ENCODE data around the gene OAS3. TPM values are rescaled to one million over a fixed set of nuclear protein-coding genes. Genes with fewer than 3 reads are reported as not detected.

The OAS3 gene
- total RNA-seq, 1 experiment from 2014 or later, result 29.5 TPM

DNA sequence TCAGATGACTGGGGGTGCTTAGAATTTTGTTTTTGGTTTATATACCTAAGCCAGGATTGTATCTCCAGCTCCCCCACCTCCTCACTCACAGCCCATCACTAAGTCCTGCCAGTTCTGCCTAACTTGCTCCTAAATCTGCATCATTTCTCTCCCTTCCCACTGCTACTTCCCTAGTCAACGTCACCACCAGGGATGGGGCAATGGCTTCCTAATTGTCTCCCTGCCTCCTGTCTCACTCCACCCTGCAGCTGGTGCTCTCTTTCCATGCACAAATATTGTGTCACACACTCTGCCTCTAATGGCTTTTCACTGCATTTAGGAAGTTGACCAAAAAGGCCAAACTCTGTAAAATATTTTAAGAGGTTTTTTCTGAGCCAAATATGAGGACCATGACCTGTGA lies 51.5 kb downstream of the OAS3 start:
- H4K20me1 ChIP-seq (ENCODE audit: insufficient read depth), result no peaks in the 10 kb centered on the region
- TF ChIP-seq, protein P1, sequence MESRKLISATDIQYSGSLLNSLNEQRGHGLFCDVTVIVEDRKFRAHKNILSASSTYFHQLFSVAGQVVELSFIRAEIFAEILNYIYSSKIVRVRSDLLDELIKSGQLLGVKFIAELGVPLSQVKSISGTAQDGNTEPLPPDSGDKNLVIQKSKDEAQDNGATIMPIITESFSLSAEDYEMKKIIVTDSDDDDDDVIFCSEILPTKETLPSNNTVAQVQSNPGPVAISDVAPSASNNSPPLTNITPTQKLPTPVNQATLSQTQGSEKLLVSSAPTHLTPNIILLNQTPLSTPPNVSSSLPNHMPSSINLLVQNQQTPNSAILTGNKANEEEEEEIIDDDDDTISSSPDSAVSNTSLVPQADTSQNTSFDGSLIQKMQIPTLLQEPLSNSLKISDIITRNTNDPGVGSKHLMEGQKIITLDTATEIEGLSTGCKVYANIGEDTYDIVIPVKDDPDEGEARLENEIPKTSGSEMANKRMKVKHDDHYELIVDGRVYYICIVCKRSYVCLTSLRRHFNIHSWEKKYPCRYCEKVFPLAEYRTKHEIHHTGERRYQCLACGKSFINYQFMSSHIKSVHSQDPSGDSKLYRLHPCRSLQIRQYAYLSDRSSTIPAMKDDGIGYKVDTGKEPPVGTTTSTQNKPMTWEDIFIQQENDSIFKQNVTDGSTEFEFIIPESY (IDR thresholded peaks at IDR 0.05; ENCODE audit: extremely low read depth, insufficient replicate concordance, low read length), result no peak
- TF ChIP-seq FOSL1 (IDR thresholded peaks at IDR 0.05; ENCODE audit: low read depth) (no peak), ATF3 (IDR thresholded peaks at IDR 0.05) (no peak)
- peaks cover 1 to 5% of the 10 kb centered on the region in 2 experiments; a peak in 2 of 4 replicates for H3K9me3 ChIP-seq (ENCODE audit: control insufficient read depth in 1 of 2, insufficient read depth in 1 of 2, low read depth in 1 of 2, low read length in 2 of 2)
- no peak overlapping the region for H3K4me2 ChIP-seq (ENCODE audit: low read length)
- ChIA-PET RAD21 (ENCODE audit: low non-redundant PET in 1 of 2, low total read pairs in 2 of 2, uncharacterized antibody in 2 of 2, unreplicated experiment in 2 of 2) (no interaction called here), CTCF (no interaction called here), POLR2A (no interaction called here)
- H3K27me3 ChIP-seq (ENCODE audit: insufficient read depth, low read length), result no peaks in the 10 kb centered on the region
- no peak overlapping the region for H2AFZ ChIP-seq (ENCODE audit: low read depth, low read length, poor library complexity, severe bottlenecking)
- ATAC-seq (no peak), DNase-seq (ENCODE audit: low read depth, low spot score) (no peak)
- no peaks in the 10 kb centered on the region for H3K79me2 ChIP-seq (ENCODE audit: insufficient read depth, low read length)
- intact Hi-C loops (cut with micrococcal nuclease), result no loop called here
- no peaks in the 10 kb centered on the region for H3K4me1 ChIP-seq (ENCODE audit: control insufficient read depth in 1 of 2, insufficient read depth in 2 of 2, low read length in 2 of 2)
- H3K36me3 ChIP-seq (ENCODE audit: control insufficient read depth in 1 of 2, insufficient read depth in 2 of 2, low read length in 2 of 2), result no peaks in the 10 kb centered on the region
- no peaks in the 10 kb centered on the region for H3K9me2 ChIP-seq (ENCODE audit: insufficient read depth)
- H3K27ac ChIP-seq (ENCODE audit: low read depth, low read length), result no peak overlapping the region
- no peak overlapping the region for H3K9ac ChIP-seq (ENCODE audit: low read length)
- BruUV-seq (replicated peaks), result no TSS peak
- no peak overlapping the region for H3K4me3 ChIP-seq (replicated peaks in 1 of 2; ENCODE audit: low read depth in 1 of 2, low read length in 2 of 2)

- ChIA-PET CTCF (interaction anchor here (0.6 to 2.2 kb wide), 38 partner anchors 9 to 870 kb away, joined by 3 to 37 read pairs (median 5); partner anchors contain the start of genes CFAP73, DDX54, OAS2 and OAS3), RAD21 (ENCODE audit: low non-redundant PET in 1 of 2, low total read pairs in 2 of 2, uncharacterized antibody in 2 of 2, unreplicated experiment in 2 of 2) (interaction anchor here (0.6 to 1.0 kb wide), 5 partner anchors 10 to 169 kb away, joined by 3 to 5 read pairs (median 4); partner anchors contain the start of gene CFAP73 (in 1 of the 2)), POLR2A (no interaction called here)
- Histone ChIP-seq H4K20me1 (ENCODE audit: insufficient read depth) (no peaks in the 10 kb centered on the region), H2AFZ (ENCODE audit: low read depth, low read length, poor library complexity, severe bottlenecking) (no peak overlapping the region), H3K9ac (ENCODE audit: low read length) (no peak overlapping the region), H3K4me1 (ENCODE audit: control insufficient read depth in 1 of 2, insufficient read depth in 2 of 2, low read length in 2 of 2) (no peaks in the 10 kb centered on the region), H3K79me2 (ENCODE audit: insufficient read depth, low read length) (no peaks in the 10 kb centered on the region), H3K9me3 (ENCODE audit: control insufficient read depth in 1 of 2, insufficient read depth in 1 of 2, low read depth in 1 of 2, low read length in 2 of 2) (no peaks in the 10 kb centered on the region), H3K36me3 (ENCODE audit: control insufficient read depth in 1 of 2, insufficient read depth in 2 of 2, low read length in 2 of 2) (no peaks in the 10 kb centered on the region), H3K27ac (ENCODE audit: low read depth, low read length) (no peak overlapping the region), H3K27me3 (ENCODE audit: insufficient read depth, low read length) (no peaks in the 10 kb centered on the region), H3K9me2 (ENCODE audit: insufficient read depth) (no peaks in the 10 kb centered on the region), H3K4me3 (replicated peaks in 1 of 2; ENCODE audit: low read depth in 1 of 2, low read length in 2 of 2) (no peak overlapping the region), H3K4me2 (ENCODE audit: low read length) (no peak overlapping the region)
- DNase-seq (ENCODE audit: low read depth, low spot score) (peak; percentile 61), ATAC-seq (peak; percentile 90)
- intact Hi-C loops (cut with micrococcal nuclease), result loop anchor here (1.0 kb wide), 4 partner anchors 39 to 182 kb away; no protein-coding TSS in a partner anchor
- no TSS peak for BruUV-seq (replicated peaks)
- TF ChIP-seq FOSL1 (IDR thresholded peaks at IDR 0.05; ENCODE audit: low read depth) (no peak), EZH2 (IDR thresholded peaks at IDR 0.05) (no peak), JUND (IDR thresholded peaks at IDR 0.05) (no peak), RAD21 (IDR thresholded peaks at IDR 0.05; ENCODE audit: low read depth) (peak; percentile 92), SP1 (IDR thresholded peaks at IDR 0.05; ENCODE audit: low read depth) (no peak), TCF7L2 (IDR thresholded peaks at IDR 0.05; ENCODE audit: borderline replicate concordance, extremely low read depth, insufficient read depth, insufficient read length) (no peak), ZNF274 (IDR thresholded peaks at IDR 0.05; ENCODE audit: low read depth, low read length) (no peak), EGR1 (IDR thresholded peaks at IDR 0.05; ENCODE audit: low read depth) (no peak), CTCF (IDR thresholded peaks at IDR 0.05 in 2 of 3, conservative IDR thresholded peaks at IDR 0.05 in 1 of 3; ENCODE audit: borderline replicate concordance in 1 of 3, insufficient read depth in 1 of 3, low read depth in 2 of 3, low read length in 2 of 3) (peak; percentile 99 to 100 (median 99)), ELF1 (IDR thresholded peaks at IDR 0.05; ENCODE audit: borderline replicate concordance, low read depth) (no peak)
Measured at GRCh38 chr12:112992541-112993398, 54.5 kb downstream of the OAS3 start.
